Peyer's patch (tissue), 4 donors: Measurements from ENCODE around the gene GPR78. TPM values are rescaled to one million over a fixed set of nuclear protein-coding genes. Genes with fewer than 3 reads are reported as not detected.

ENCODE experiments used
- DNase-seq, 3 donors: peaks; one replicate each; pipeline ENCODE4 v3.0.0-alpha.2; 2017 to 2019
- H3K27ac ChIP-seq, 4 donors: fragments of 200-600 bp; sonication (generic); one replicate each; pipeline ENCODE4 v1.5.1; 2016 to 2019
- H3K27me3 ChIP-seq, 2 donors: fragments of 200-600 bp; sonication (generic); one replicate each; pipeline ENCODE4 v1.5.1; 2019
- H3K36me3 ChIP-seq, 3 donors: fragments of 200-600 bp; sonication (generic); one replicate each; pipeline ENCODE4 v1.5.1; 2016 to 2019
- H3K4me1 ChIP-seq, 4 donors: fragments of 200-600 bp; sonication (generic); one replicate each; pipeline ENCODE4 v1.5.1; 2016 to 2019
- H3K4me3 ChIP-seq, 4 donors: fragments of 200-600 bp; sonication (generic); 1 replicate in 3 of 4; 2 replicates in 1 of 4; pipeline ENCODE4 v1.5.1; 2016 to 2019; ENCODE audit warnings: mild to moderate bottlenecking in 1 of 4
- H3K9me3 ChIP-seq, 4 donors: fragments of 200-600 bp; sonication (generic); one replicate each; pipeline ENCODE4 v1.5.1; 2016 to 2019; ENCODE audit warnings: mild to moderate bottlenecking in 1 of 4
- CTCF ChIP-seq, 6 experiments: fragments of 450-650 bp in 4 of 6; fragments of 200-600 bp in 2 of 6; sonication (generic) in 1 of 6; IDR thresholded peaks; one replicate each; pipeline ENCODE4 v1.5.1; 2017 to 2019; ENCODE audit warnings: antibody characterized with exemption in 6 of 6, mild to moderate bottlenecking in 3 of 6, moderate library complexity in 1 of 6
- POLR2A ChIP-seq, 2 donors: fragments of 450-650 bp; IDR thresholded peaks; one replicate each; pipeline ENCODE4 v1.5.1; 2017; ENCODE audit warnings: antibody characterized with exemption in 2 of 2, mild to moderate bottlenecking in 2 of 2, moderate library complexity in 2 of 2
- total RNA-seq, 4 donors: library from RNA; depleted of rRNA; stranded (reverse); fragments of >200 nt; gene quantifications; one replicate each; pipeline ENCODE4 v1.1.0, GENCODE V29; 2016

Gene GPR78
- total RNA-seq, 4 donors from 2014 or later, result not detected

- Histone ChIP-seq H3K36me3 (no peaks in the 10 kb centered on the region), H3K4me1 (no peaks in the 10 kb centered on the region), H3K9me3 (no peaks in the 10 kb centered on the region), H3K27me3 (no peaks in the 10 kb centered on the region), H3K27ac (no peak overlapping the region), H3K4me3 (no peak overlapping the region)
- DNase-seq, result no peak
- TF ChIP-seq POLR2A (IDR thresholded peaks at IDR 0.05), result no peak
- no peak for TF ChIP-seq CTCF (IDR thresholded peaks at IDR 0.05)
These were observed 28.7 kb downstream of the GPR78 start for GRCh38 chr4:8608714-8609391.

- Histone ChIP-seq H3K4me1 (no peaks in the 10 kb centered on the region), H3K9me3 (no peaks in the 10 kb centered on the region), H3K27ac (no peak overlapping the region), H3K27me3 (no peaks in the 10 kb centered on the region), H3K36me3 (no peaks in the 10 kb centered on the region), H3K4me3 (no peak overlapping the region)
- TF ChIP-seq CTCF (IDR thresholded peaks at IDR 0.05), result no peak
- TF ChIP-seq POLR2A (IDR thresholded peaks at IDR 0.05), result no peak
- DNase-seq, result no peak
These were observed 29.2 kb downstream of the GPR78 start for GRCh38 chr4:8609406-8609805.

GRCh38 chr4:8609824-8610350, 29.7 kb downstream of the GPR78 start:
- Histone ChIP-seq H3K9me3 (no peaks in the 10 kb centered on the region), H3K4me1 (no peaks in the 10 kb centered on the region), H3K27me3 (no peaks in the 10 kb centered on the region), H3K36me3 (no peaks in the 10 kb centered on the region), H3K4me3 (no peak overlapping the region), H3K27ac (no peak overlapping the region)
- DNase-seq, result no peak
- TF ChIP-seq POLR2A (IDR thresholded peaks at IDR 0.05) (no peak), CTCF (IDR thresholded peaks at IDR 0.05) (no peak)

GRCh38 chr4:8610858-8611616, 30.8 kb downstream of the GPR78 start:
- no peak overlapping the region for H3K27ac ChIP-seq
- no peaks in the 10 kb centered on the region for H3K36me3 ChIP-seq
- DNase-seq, result no peak
- no peaks in the 10 kb centered on the region for H3K27me3 ChIP-seq
- no peaks in the 10 kb centered on the region for H3K9me3 ChIP-seq
- no peaks in the 10 kb centered on the region for H3K4me1 ChIP-seq
- H3K4me3 ChIP-seq, result no peak overlapping the region
- TF ChIP-seq CTCF (IDR thresholded peaks at IDR 0.05), result no peak
- TF ChIP-seq POLR2A (IDR thresholded peaks at IDR 0.05), result no peak

GRCh38 chr4:8612646-8613045, 32.5 kb downstream of the GPR78 start:
- no peak for TF ChIP-seq POLR2A (IDR thresholded peaks at IDR 0.05)
- TF ChIP-seq CTCF (IDR thresholded peaks at IDR 0.05), result no peak
- no peaks in the 10 kb centered on the region for H3K36me3 ChIP-seq
- H3K27ac ChIP-seq, result no peak overlapping the region
- no peaks in the 10 kb centered on the region for H3K27me3 ChIP-seq
- H3K4me3 ChIP-seq, result no peak overlapping the region
- H3K9me3 ChIP-seq, result no peaks in the 10 kb centered on the region
- DNase-seq, result no peak
- no peaks in the 10 kb centered on the region for H3K4me1 ChIP-seq
